Loucy (cell line): ENCODE results near the gene FARS2.
A peak's percentile ranks its signal among the peaks of the same experiment; 100 is the strongest.

ENCODE experiments used
- H2AFZ ChIP-seq: fragments of 200-600 bp; sonication (generic); 2 replicates; pipeline ENCODE4 v1.6.0; 2016; ENCODE audit warnings: antibody characterized with exemption, mild to moderate bottlenecking, low read length, moderate library complexity
- H3F3A ChIP-seq: fragments of 200-600 bp; 2 replicates; pipeline ENCODE4 v1.6.0; 2016; ENCODE audit warnings: antibody characterized with exemption, low read depth, mild to moderate bottlenecking
- H3K27me3 ChIP-seq: fragments of 200-600 bp; sonication (generic); 2 replicates; pipeline ENCODE4 v1.6.1; 2014; ENCODE audit warnings: low read length, mild to moderate bottlenecking; ENCODE audit not compliant: insufficient read depth, poor library complexity, severe bottlenecking
- H3K36me3 ChIP-seq: fragments of 200-600 bp; sonication (generic); 2 replicates; pipeline ENCODE4 v1.6.1; 2016; ENCODE audit warnings: low read length; ENCODE audit not compliant: insufficient read depth
- H3K4me1 ChIP-seq: fragments of 200-600 bp; sonication (generic); 2 replicates; pipeline ENCODE4 v1.5.1; 2014; ENCODE audit warnings: low read length, mild to moderate bottlenecking; ENCODE audit not compliant: insufficient read depth, poor library complexity, severe bottlenecking
- H3K4me2 ChIP-seq: fragments of 200-600 bp; sonication (generic); 2 replicates; pipeline ENCODE4 v1.6.0; 2014; ENCODE audit warnings: antibody characterized with exemption, low read length, low read depth, mild to moderate bottlenecking; ENCODE audit not compliant: poor library complexity, severe bottlenecking
- H3K4me3 ChIP-seq: fragments of 200-600 bp; sonication (generic); 2 replicates; pipeline ENCODE4 v1.5.1; 2014; ENCODE audit warnings: low read length, mild to moderate bottlenecking, mixed read lengths; ENCODE audit not compliant: poor library complexity, severe bottlenecking
- H3K79me2 ChIP-seq: fragments of 200-600 bp; sonication (generic); 2 replicates; pipeline ENCODE4 v1.6.1; 2014; ENCODE audit warnings: low read length; ENCODE audit not compliant: insufficient read depth
- H3K9ac ChIP-seq: fragments of 200-600 bp; sonication (generic); 2 replicates; pipeline ENCODE4 v1.6.0; 2014; ENCODE audit warnings: mild to moderate bottlenecking, low read depth, low read length, moderate library complexity; ENCODE audit not compliant: poor library complexity, severe bottlenecking
- H3K9me2 ChIP-seq: fragments of 200-600 bp; sonication (generic); replicated peaks from 2 replicates; pipeline ENCODE4 v1.6.1; 2016; ENCODE audit warnings: low read depth, low read length, mixed read lengths
- H3K9me3 ChIP-seq: fragments of 200-600 bp; sonication (generic); 2 replicates; pipeline ENCODE4 v1.6.1; 2014; ENCODE audit warnings: mild to moderate bottlenecking, antibody characterized with exemption, low read length, low read depth; ENCODE audit not compliant: insufficient read depth
- H4K20me1 ChIP-seq: fragments of 200-600 bp; sonication (generic); 2 replicates; pipeline ENCODE4 v1.6.0; 2014; ENCODE audit warnings: antibody characterized with exemption, low read length, mild to moderate bottlenecking; ENCODE audit not compliant: insufficient read depth, poor library complexity, severe bottlenecking
- EZH2phosphoT487 ChIP-seq: fragments of 200-600 bp; IDR thresholded peaks from 2 replicates; pipeline ENCODE4 v1.6.1; 2018; ENCODE audit warnings: antibody characterized with exemption, mild to moderate bottlenecking, moderate library complexity, borderline replicate concordance
- TF ChIP-seq, protein P1 (sequence below): fragments of 200-600 bp; sonication (generic); conservative IDR thresholded peaks from 2 replicates; pipeline ENCODE4 v1.5.1; 2014; ENCODE audit warnings: mild to moderate bottlenecking, antibody characterized with exemption, low read length

FARS2 gene

DNA sequence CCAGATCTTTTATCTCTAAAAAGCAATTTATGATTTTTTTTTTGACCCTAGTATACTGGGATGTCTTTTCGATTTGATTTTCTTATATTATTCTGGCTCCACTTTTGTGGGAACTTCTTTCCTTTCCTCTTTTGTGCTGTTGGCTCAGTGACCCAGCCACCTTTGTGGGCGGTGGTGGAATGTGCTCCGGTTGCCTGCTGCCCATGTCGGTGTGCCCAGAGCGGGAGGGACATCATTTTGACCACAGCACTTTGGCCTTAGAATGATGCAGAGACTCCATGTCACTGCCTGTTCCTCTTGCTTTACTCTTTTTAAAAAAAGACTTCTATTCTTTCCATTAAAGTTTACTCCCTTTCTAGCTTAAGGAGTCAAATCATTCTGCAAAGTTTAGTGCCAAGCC is 198.0 kb downstream of the FARS2 start:
- H3K4me2 ChIP-seq: peak overlapping the region; percentile 83
- H3K36me3 ChIP-seq: no peaks in the 10 kb centered on the region
- H3K27me3 ChIP-seq: no peaks in the 10 kb centered on the region
- H3K9me2 ChIP-seq: no peaks in the 10 kb centered on the region
- no peaks in the 10 kb centered on the region for H3K79me2 ChIP-seq
- peak overlapping the region; percentile 66 for H3K9ac ChIP-seq
- peaks cover 3% of the 10 kb centered on the region; the same call in 1 of the 2 replicates for H3F3A ChIP-seq
- no peak overlapping the region for H2AFZ ChIP-seq
- H3K4me1 ChIP-seq: peaks cover 33% of the 10 kb centered on the region
- H3K4me3 ChIP-seq: no peak overlapping the region
- no peaks in the 10 kb centered on the region for H4K20me1 ChIP-seq
- TF ChIP-seq EZH2phosphoT487: no peak
- TF ChIP-seq, protein P1, sequence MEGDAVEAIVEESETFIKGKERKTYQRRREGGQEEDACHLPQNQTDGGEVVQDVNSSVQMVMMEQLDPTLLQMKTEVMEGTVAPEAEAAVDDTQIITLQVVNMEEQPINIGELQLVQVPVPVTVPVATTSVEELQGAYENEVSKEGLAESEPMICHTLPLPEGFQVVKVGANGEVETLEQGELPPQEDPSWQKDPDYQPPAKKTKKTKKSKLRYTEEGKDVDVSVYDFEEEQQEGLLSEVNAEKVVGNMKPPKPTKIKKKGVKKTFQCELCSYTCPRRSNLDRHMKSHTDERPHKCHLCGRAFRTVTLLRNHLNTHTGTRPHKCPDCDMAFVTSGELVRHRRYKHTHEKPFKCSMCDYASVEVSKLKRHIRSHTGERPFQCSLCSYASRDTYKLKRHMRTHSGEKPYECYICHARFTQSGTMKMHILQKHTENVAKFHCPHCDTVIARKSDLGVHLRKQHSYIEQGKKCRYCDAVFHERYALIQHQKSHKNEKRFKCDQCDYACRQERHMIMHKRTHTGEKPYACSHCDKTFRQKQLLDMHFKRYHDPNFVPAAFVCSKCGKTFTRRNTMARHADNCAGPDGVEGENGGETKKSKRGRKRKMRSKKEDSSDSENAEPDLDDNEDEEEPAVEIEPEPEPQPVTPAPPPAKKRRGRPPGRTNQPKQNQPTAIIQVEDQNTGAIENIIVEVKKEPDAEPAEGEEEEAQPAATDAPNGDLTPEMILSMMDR: no peak
- peaks cover 4% of the 10 kb centered on the region; the same call in 1 of the 2 replicates for H3K9me3 ChIP-seq

GRCh38 chr6:5461365-5461764 is 200.1 kb downstream of the FARS2 start:
- H3K36me3 ChIP-seq: no peaks in the 10 kb centered on the region
- H3K79me2 ChIP-seq: no peaks in the 10 kb centered on the region
- no peak overlapping the region for H3K9ac ChIP-seq
- H3K4me2 ChIP-seq: no peak overlapping the region
- peaks cover 4% of the 10 kb centered on the region; the same call in 1 of the 2 replicates for H3K9me3 ChIP-seq
- H3K27me3 ChIP-seq: no peaks in the 10 kb centered on the region
- peaks cover 33% of the 10 kb centered on the region for H3K4me1 ChIP-seq
- no peaks in the 10 kb centered on the region for H3K9me2 ChIP-seq
- no peak overlapping the region for H2AFZ ChIP-seq
- no peak overlapping the region for H3K4me3 ChIP-seq
- peaks cover 3% of the 10 kb centered on the region; the same call in 1 of the 2 replicates for H3F3A ChIP-seq
- TF ChIP-seq, protein P1: no peak
- TF ChIP-seq EZH2phosphoT487: no peak
- no peaks in the 10 kb centered on the region for H4K20me1 ChIP-seq

GRCh38 chr6:5462856-5463255 is 201.5 kb downstream of the FARS2 start:
- Histone ChIP-seq H4K20me1 (no peaks in the 10 kb centered on the region), H3K9ac (no peak overlapping the region), H3K9me3 (peaks cover 4% of the 10 kb centered on the region; the same call in 1 of the 2 replicates), H3F3A (peaks cover 3% of the 10 kb centered on the region; the same call in 1 of the 2 replicates), H3K4me3 (no peak overlapping the region), H3K79me2 (no peaks in the 10 kb centered on the region), H3K27me3 (no peaks in the 10 kb centered on the region), H3K36me3 (no peaks in the 10 kb centered on the region), H2AFZ (no peak overlapping the region), H3K4me1 (peaks cover 39% of the 10 kb centered on the region), H3K9me2 (no peaks in the 10 kb centered on the region), H3K4me2 (no peak overlapping the region)
- no peak for TF ChIP-seq EZH2phosphoT487
- TF ChIP-seq, protein P1: no peak
